ENCODE data around the gene RASGRF2. TPM values are rescaled to one million over a fixed set of nuclear protein-coding genes. Genes with fewer than 3 reads are reported as not detected.

The RASGRF2 gene, protein sequence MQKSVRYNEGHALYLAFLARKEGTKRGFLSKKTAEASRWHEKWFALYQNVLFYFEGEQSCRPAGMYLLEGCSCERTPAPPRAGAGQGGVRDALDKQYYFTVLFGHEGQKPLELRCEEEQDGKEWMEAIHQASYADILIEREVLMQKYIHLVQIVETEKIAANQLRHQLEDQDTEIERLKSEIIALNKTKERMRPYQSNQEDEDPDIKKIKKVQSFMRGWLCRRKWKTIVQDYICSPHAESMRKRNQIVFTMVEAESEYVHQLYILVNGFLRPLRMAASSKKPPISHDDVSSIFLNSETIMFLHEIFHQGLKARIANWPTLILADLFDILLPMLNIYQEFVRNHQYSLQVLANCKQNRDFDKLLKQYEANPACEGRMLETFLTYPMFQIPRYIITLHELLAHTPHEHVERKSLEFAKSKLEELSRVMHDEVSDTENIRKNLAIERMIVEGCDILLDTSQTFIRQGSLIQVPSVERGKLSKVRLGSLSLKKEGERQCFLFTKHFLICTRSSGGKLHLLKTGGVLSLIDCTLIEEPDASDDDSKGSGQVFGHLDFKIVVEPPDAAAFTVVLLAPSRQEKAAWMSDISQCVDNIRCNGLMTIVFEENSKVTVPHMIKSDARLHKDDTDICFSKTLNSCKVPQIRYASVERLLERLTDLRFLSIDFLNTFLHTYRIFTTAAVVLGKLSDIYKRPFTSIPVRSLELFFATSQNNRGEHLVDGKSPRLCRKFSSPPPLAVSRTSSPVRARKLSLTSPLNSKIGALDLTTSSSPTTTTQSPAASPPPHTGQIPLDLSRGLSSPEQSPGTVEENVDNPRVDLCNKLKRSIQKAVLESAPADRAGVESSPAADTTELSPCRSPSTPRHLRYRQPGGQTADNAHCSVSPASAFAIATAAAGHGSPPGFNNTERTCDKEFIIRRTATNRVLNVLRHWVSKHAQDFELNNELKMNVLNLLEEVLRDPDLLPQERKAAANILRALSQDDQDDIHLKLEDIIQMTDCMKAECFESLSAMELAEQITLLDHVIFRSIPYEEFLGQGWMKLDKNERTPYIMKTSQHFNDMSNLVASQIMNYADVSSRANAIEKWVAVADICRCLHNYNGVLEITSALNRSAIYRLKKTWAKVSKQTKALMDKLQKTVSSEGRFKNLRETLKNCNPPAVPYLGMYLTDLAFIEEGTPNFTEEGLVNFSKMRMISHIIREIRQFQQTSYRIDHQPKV (N-terminal part only)
- 0.87 to 2.0 TPM (median 0.92 TPM) in 3 replicates for total RNA-seq
- long read RNA-seq, partial matches to known transcripts: 0 of 1 reads
- long read RNA-seq, other reads (novel, unspliced or antisense): 1 of 1 reads

DNA sequence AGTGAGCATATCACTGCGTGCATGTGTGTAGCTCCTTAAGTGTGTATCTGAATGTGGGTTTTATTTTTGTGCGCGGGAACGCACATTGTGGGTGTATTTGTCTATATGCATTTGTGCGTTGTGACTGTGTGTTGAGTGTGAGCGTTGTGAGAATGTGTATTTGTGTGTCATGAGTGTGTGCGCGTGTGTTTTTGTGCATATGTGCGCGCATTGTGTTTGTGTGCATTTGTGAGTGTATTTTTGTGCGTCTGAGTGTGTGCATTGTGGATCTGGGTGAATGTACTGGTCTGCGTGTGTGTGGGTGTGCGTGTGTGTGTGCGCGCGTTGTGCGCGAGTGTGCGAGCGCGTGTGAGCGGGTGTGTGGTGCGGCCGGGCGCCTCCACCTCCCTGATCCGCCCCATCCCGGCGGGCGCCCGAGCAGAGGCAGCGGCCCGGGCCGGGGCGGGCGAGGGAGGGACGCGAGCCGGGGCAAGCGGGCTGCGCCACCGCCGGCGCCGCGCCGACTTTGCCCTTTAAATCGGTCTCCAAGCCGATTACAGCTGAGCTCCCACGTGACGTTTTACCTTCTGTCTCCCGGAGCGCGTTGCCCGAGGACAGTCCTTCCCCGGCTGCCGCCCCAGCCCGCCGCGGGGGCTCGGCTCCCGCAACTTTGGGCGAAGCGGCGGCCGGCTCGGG is at the start of gene RASGRF2:
Gene RASGRF2 (plus strand): TSS at position 596 of the 675 bp plus-strand sequence. CDS start 376 bp downstream, outside the sequence.
- TF ChIP-seq, protein P1, sequence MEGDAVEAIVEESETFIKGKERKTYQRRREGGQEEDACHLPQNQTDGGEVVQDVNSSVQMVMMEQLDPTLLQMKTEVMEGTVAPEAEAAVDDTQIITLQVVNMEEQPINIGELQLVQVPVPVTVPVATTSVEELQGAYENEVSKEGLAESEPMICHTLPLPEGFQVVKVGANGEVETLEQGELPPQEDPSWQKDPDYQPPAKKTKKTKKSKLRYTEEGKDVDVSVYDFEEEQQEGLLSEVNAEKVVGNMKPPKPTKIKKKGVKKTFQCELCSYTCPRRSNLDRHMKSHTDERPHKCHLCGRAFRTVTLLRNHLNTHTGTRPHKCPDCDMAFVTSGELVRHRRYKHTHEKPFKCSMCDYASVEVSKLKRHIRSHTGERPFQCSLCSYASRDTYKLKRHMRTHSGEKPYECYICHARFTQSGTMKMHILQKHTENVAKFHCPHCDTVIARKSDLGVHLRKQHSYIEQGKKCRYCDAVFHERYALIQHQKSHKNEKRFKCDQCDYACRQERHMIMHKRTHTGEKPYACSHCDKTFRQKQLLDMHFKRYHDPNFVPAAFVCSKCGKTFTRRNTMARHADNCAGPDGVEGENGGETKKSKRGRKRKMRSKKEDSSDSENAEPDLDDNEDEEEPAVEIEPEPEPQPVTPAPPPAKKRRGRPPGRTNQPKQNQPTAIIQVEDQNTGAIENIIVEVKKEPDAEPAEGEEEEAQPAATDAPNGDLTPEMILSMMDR (IDR thresholded peaks at IDR 0.05): no peak
- peaks cover 13% of the 10 kb centered on the region for H3K4me1 Mint-ChIP-seq (ENCODE audit: low read depth)
- no peak within 1 kb of the TSS for H3K27ac Mint-ChIP-seq (ENCODE audit: unreplicated experiment)
- peaks cover 6% of the 10 kb centered on the region for H3K36me3 Mint-ChIP-seq (ENCODE audit: low read depth)
- peak within 1 kb of the TSS; percentile 72 for H3K4me3 Mint-ChIP-seq (ENCODE audit: unreplicated experiment)
- no peak for DNase-seq (ENCODE audit: low spot score)
- H3K9me3 Mint-ChIP-seq (ENCODE audit: low read depth): no peaks in the 10 kb centered on the region
- peaks cover 51% of the 10 kb centered on the region for H3K27me3 Mint-ChIP-seq (ENCODE audit: low read depth)

DNA sequence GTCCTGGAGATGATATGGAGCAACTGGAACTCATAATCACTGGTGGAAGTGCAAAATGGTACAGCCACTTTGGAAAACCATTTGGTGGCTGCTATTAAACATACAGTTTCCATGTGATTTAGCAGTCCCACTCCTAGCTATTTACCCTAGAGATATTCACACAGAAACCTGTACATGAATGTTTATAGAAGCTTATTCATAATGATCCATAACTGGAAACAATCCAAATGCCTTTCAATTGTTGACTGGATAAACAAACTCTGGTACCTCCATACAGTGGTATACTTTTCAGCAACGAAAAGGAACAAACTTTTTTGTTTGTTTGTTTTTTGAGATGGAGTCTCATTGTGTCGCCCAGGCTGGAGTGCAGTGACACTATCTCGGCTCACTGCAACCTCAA is 47.7 kb upstream of the RASGRF2 start:
- Mint-ChIP-seq H3K4me3 (ENCODE audit: unreplicated experiment) (no peak overlapping the region), H3K36me3 (ENCODE audit: low read depth) (no peaks in the 10 kb centered on the region), H3K9me3 (ENCODE audit: low read depth) (peaks cover 9% of the 10 kb centered on the region), H3K4me1 (ENCODE audit: low read depth) (no peaks in the 10 kb centered on the region), H3K27me3 (ENCODE audit: low read depth) (no peaks in the 10 kb centered on the region), H3K27ac (ENCODE audit: unreplicated experiment) (no peak overlapping the region)
- TF ChIP-seq, protein P1 (IDR thresholded peaks at IDR 0.05): no peak
- DNase-seq (ENCODE audit: low spot score): no peak

DNA sequence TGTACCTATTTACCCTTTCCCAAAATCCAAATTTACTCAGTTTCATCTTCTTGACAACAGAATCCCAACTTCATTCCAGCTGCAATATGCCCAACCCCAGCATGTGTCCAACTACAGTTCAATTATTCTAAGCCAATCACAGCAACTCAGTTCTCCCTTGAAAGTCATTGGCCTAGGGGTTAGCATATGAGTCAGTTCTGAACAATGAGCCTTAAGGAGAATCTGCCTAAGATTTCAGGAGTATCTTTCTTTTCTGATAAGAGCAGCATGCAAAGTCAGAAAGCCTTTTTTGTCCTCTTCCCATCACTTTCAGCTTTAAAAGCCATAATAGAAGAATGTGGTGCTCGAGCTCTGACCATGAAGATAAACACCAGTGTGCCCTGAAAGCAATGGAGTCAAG is 44.4 kb upstream of the RASGRF2 start:
- H3K27me3 Mint-ChIP-seq (ENCODE audit: low read depth): no peaks in the 10 kb centered on the region
- peaks cover 9% of the 10 kb centered on the region for H3K9me3 Mint-ChIP-seq (ENCODE audit: low read depth)
- H3K4me3 Mint-ChIP-seq (ENCODE audit: unreplicated experiment): no peak overlapping the region
- H3K4me1 Mint-ChIP-seq (ENCODE audit: low read depth): peaks cover 7% of the 10 kb centered on the region
- no peak overlapping the region for H3K27ac Mint-ChIP-seq (ENCODE audit: unreplicated experiment)
- TF ChIP-seq, protein P1 (IDR thresholded peaks at IDR 0.05): no peak
- no peaks in the 10 kb centered on the region for H3K36me3 Mint-ChIP-seq (ENCODE audit: low read depth)
- DNase-seq (ENCODE audit: low spot score): no peak

DNA sequence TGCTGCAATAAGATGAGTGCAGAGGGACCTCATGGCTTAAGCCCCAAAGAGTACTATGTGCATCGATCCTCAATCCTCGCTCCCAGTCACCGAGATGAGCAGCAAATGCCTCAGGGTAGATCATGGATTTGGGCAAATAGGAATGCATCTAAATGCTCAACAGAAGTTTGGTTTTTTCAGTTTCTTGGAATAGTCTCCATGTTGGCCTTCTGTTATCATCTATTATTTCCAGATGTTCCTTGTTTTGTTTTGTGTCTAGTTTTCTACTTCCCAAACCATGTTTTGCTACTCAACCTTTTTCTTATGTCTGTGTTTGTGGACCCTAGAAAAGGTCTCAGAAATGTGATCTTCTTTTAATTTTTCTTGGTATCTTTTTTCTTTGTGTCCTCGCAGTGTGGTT is 43.5 kb upstream of the RASGRF2 start:
- Mint-ChIP-seq H3K27me3 (ENCODE audit: low read depth) (no peaks in the 10 kb centered on the region), H3K4me3 (ENCODE audit: unreplicated experiment) (no peak overlapping the region), H3K4me1 (ENCODE audit: low read depth) (peaks cover 7% of the 10 kb centered on the region), H3K36me3 (ENCODE audit: low read depth) (no peaks in the 10 kb centered on the region), H3K27ac (ENCODE audit: unreplicated experiment) (no peak overlapping the region), H3K9me3 (ENCODE audit: low read depth) (peaks cover 7% of the 10 kb centered on the region)
- no peak for DNase-seq (ENCODE audit: low spot score)
- TF ChIP-seq, protein P1 (IDR thresholded peaks at IDR 0.05): no peak
